ENCODE data around the gene KCTD5.

Gene KCTD5

DNA sequence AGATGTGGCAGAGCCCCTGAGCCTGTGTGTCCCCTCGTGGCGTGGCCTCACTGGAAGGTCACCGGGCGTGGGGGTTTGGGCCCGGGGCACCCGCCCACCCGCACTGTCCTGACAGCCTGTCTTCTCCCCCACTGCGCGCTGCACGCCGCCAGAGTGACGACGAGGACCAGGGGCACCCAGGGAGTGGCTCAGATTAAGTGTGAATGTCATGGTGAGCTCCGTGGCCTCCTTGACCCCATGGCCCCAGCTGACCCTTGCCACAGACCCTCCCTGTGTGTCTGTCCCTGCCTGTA lies 22.6 kb downstream of the KCTD5 start:
- no peaks in the 10 kb centered on the region for H3K79me1 ChIP-seq (ENCODE audit: low read length)
- no CpG with 5 or more reads among the region's 14 CpGs for WGBS (ENCODE audit: extremely low coverage, insufficient coverage, low lambda C conversion rate)
- no peaks in the 10 kb centered on the region for H3K27me3 ChIP-seq (ENCODE audit: insufficient read depth, low read length, poor library complexity)
- no peak overlapping the region for H3K4ac ChIP-seq (ENCODE audit: low read depth, low read length)
- no peak overlapping the region for H2BK5ac ChIP-seq (ENCODE audit: low read length)
- no peak overlapping the region for H3K27ac ChIP-seq (ENCODE audit: low read depth, low read length)
- no peak overlapping the region for H3K4me2 ChIP-seq (ENCODE audit: low read length)
- no peak overlapping the region for H3K18ac ChIP-seq (ENCODE audit: low read length)
- no peak overlapping the region for H2BK120ac ChIP-seq (ENCODE audit: low read depth, low read length)
- H3K23ac ChIP-seq (ENCODE audit: low read length) = no peak overlapping the region
- H2BK15ac ChIP-seq (replicated peaks; ENCODE audit: low read depth) = no peak overlapping the region
- no peak overlapping the region for H2AK5ac ChIP-seq (ENCODE audit: low read length)
- no peaks in the 10 kb centered on the region for H3K79me2 ChIP-seq (ENCODE audit: control insufficient read depth, insufficient read depth, low read length)
- no peak overlapping the region for H4K5ac ChIP-seq (ENCODE audit: low read length)
- DNase-seq = no peak
- no peak overlapping the region for H3K4me3 ChIP-seq (ENCODE audit: low read length)
- no peak overlapping the region for H3K9ac ChIP-seq (ENCODE audit: low read length)
- H4K8ac ChIP-seq (ENCODE audit: low read depth, low read length) = no peak overlapping the region
- H3K56ac ChIP-seq (ENCODE audit: low read length) = no peak overlapping the region
- H3K36me3 ChIP-seq (ENCODE audit: control insufficient read depth, insufficient read depth, low read length) = peaks cover 7% of the 10 kb centered on the region
- no peaks in the 10 kb centered on the region for H3K4me1 ChIP-seq (ENCODE audit: control insufficient read depth, low read depth, low read length)

DNA sequence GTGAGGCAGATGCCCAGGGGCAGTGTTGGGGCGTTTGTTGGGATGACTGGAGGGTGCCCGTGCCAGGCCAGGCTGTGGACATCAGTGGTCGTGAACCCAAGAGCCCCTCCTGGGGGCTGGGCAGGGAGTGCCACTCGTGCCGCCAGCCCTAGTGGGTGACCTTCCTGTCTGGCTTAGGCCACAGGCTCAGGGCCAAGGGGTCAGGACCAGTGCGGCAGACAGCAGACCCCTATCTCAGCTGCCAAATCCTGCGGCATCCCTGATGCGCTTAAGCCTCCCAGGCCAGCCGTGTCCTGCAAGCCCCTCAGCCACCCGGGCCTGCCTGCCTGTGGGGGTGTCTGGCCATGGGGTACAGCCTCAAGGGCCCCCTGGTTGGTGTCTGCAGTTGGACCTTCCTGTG lies 23.0 kb downstream of the KCTD5 start:
- Histone ChIP-seq H2AK5ac (ENCODE audit: low read length) (no peak overlapping the region), H4K8ac (ENCODE audit: low read depth, low read length) (no peak overlapping the region), H3K4ac (ENCODE audit: low read depth, low read length) (no peak overlapping the region), H3K4me1 (ENCODE audit: control insufficient read depth, low read depth, low read length) (no peaks in the 10 kb centered on the region), H3K56ac (ENCODE audit: low read length) (no peak overlapping the region), H3K36me3 (ENCODE audit: control insufficient read depth, insufficient read depth, low read length) (peaks cover 5% of the 10 kb centered on the region), H3K27me3 (ENCODE audit: insufficient read depth, low read length, poor library complexity) (no peaks in the 10 kb centered on the region), H3K9ac (ENCODE audit: low read length) (no peak overlapping the region), H3K27ac (ENCODE audit: low read depth, low read length) (no peak overlapping the region), H3K4me3 (ENCODE audit: low read length) (no peak overlapping the region), H3K79me2 (ENCODE audit: control insufficient read depth, insufficient read depth, low read length) (no peaks in the 10 kb centered on the region), H2BK5ac (ENCODE audit: low read length) (no peak overlapping the region), H2BK120ac (ENCODE audit: low read depth, low read length) (no peak overlapping the region), H3K23ac (ENCODE audit: low read length) (no peak overlapping the region), H3K4me2 (ENCODE audit: low read length) (no peak overlapping the region), H4K5ac (ENCODE audit: low read length) (no peak overlapping the region), H2BK15ac (replicated peaks; ENCODE audit: low read depth) (no peak overlapping the region), H3K18ac (ENCODE audit: low read length) (no peak overlapping the region), H3K79me1 (ENCODE audit: low read length) (no peaks in the 10 kb centered on the region)
- DNase-seq = no peak
- no CpG with 5 or more reads among the region's 10 CpGs for WGBS (ENCODE audit: extremely low coverage, insufficient coverage, low lambda C conversion rate)

DNA sequence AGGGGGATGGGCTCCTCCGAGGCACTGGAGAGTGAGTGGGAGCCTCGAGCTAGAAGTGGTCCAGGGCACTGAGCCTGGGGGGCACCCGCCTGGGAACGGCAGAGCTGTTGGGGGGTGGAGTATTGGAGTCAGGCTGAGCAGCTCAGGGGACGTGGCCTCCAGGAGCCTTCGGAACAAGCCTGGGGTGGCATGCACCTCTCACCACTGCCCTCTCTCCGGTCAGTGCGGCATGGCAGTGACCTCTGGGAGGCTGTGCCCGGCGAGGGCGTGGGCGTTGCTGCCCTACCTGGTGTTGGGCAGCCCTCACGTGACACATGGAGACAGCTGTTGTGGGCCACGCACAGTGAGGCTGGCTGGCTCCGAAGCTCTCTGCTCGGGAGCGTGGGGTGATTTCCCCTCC lies 23.8 kb downstream of the KCTD5 start:
- WGBS (ENCODE audit: extremely low coverage, insufficient coverage, low lambda C conversion rate) = no CpG with 5 or more reads among the region's 17 CpGs
- no peaks in the 10 kb centered on the region for H3K4me1 ChIP-seq (ENCODE audit: control insufficient read depth, low read depth, low read length)
- no peaks in the 10 kb centered on the region for H3K79me2 ChIP-seq (ENCODE audit: control insufficient read depth, insufficient read depth, low read length)
- no peaks in the 10 kb centered on the region for H3K79me1 ChIP-seq (ENCODE audit: low read length)
- H3K23ac ChIP-seq (ENCODE audit: low read length) = no peak overlapping the region
- no peaks in the 10 kb centered on the region for H3K27me3 ChIP-seq (ENCODE audit: insufficient read depth, low read length, poor library complexity)
- no peak overlapping the region for H3K4me2 ChIP-seq (ENCODE audit: low read length)
- H3K4ac ChIP-seq (ENCODE audit: low read depth, low read length) = no peak overlapping the region
- no peak overlapping the region for H2BK120ac ChIP-seq (ENCODE audit: low read depth, low read length)
- H3K56ac ChIP-seq (ENCODE audit: low read length) = no peak overlapping the region
- no peak overlapping the region for H2BK15ac ChIP-seq (replicated peaks; ENCODE audit: low read depth)
- H2BK5ac ChIP-seq (ENCODE audit: low read length) = no peak overlapping the region
- H3K4me3 ChIP-seq (ENCODE audit: low read length) = no peak overlapping the region
- H3K36me3 ChIP-seq (ENCODE audit: control insufficient read depth, insufficient read depth, low read length) = peaks cover 4% of the 10 kb centered on the region
- H4K8ac ChIP-seq (ENCODE audit: low read depth, low read length) = no peak overlapping the region
- no peak for DNase-seq
- H3K9ac ChIP-seq (ENCODE audit: low read length) = no peak overlapping the region
- no peak overlapping the region for H3K27ac ChIP-seq (ENCODE audit: low read depth, low read length)
- H4K5ac ChIP-seq (ENCODE audit: low read length) = no peak overlapping the region
- no peak overlapping the region for H2AK5ac ChIP-seq (ENCODE audit: low read length)
- no peak overlapping the region for H3K18ac ChIP-seq (ENCODE audit: low read length)

DNA sequence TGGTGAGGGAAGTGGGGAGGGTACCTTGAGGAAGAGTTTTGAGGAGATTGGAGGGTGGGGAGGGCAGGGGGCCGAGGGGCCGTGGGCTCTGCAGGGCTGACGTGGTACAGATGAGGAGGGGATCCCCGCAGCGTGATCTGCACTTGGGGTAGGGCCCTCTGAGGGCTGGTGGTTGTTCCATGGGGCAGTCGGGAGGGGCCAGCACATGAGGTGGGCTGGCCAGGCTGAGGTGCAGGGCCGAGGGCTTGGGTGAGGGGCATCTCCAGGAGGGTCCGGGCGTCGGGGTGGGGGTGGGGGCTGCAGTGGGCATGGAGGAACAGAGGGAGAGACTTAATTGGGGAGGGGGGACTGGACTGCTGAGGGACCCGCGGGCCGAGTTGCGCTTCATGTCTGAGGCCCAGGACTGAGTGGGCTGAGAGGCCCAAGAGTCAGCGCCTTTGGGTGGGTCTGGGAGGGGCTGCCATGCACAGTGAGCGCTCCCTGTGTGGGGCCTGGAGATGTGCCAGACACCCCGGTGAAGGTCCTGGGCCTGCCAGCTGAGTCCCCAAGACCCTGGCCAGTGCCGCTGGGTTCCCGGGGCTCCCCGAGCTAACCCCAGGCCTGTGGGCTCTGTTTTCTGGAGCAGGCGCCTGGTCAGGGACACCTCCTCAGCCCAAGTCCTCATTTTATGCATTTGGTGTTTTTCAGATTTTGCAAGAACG lies 24.4 kb downstream of the KCTD5 start:
- H3K4me3 ChIP-seq (ENCODE audit: low read length) = no peak overlapping the region
- H3K27me3 ChIP-seq (ENCODE audit: insufficient read depth, low read length, poor library complexity) = no peaks in the 10 kb centered on the region
- H3K36me3 ChIP-seq (ENCODE audit: control insufficient read depth, insufficient read depth, low read length) = peaks cover 4% of the 10 kb centered on the region
- no peaks in the 10 kb centered on the region for H3K79me1 ChIP-seq (ENCODE audit: low read length)
- DNase-seq = no peak
- H3K4me1 ChIP-seq (ENCODE audit: control insufficient read depth, low read depth, low read length) = no peaks in the 10 kb centered on the region
- no peak overlapping the region for H3K23ac ChIP-seq (ENCODE audit: low read length)
- H3K18ac ChIP-seq (ENCODE audit: low read length) = no peak overlapping the region
- H3K27ac ChIP-seq (ENCODE audit: low read depth, low read length) = no peak overlapping the region
- H2BK15ac ChIP-seq (replicated peaks; ENCODE audit: low read depth) = no peak overlapping the region
- H3K9ac ChIP-seq (ENCODE audit: low read length) = no peak overlapping the region
- H4K5ac ChIP-seq (ENCODE audit: low read length) = no peak overlapping the region
- no peak overlapping the region for H2BK5ac ChIP-seq (ENCODE audit: low read length)
- no peak overlapping the region for H3K4me2 ChIP-seq (ENCODE audit: low read length)
- no peaks in the 10 kb centered on the region for H3K79me2 ChIP-seq (ENCODE audit: control insufficient read depth, insufficient read depth, low read length)
- H4K8ac ChIP-seq (ENCODE audit: low read depth, low read length) = no peak overlapping the region
- no peak overlapping the region for H3K56ac ChIP-seq (ENCODE audit: low read length)
- WGBS (ENCODE audit: extremely low coverage, insufficient coverage, low lambda C conversion rate) = no CpG with 5 or more reads among the region's 22 CpGs
- H2BK120ac ChIP-seq (ENCODE audit: low read depth, low read length) = no peak overlapping the region
- H2AK5ac ChIP-seq (ENCODE audit: low read length) = no peak overlapping the region
- H3K4ac ChIP-seq (ENCODE audit: low read depth, low read length) = no peak overlapping the region

DNA sequence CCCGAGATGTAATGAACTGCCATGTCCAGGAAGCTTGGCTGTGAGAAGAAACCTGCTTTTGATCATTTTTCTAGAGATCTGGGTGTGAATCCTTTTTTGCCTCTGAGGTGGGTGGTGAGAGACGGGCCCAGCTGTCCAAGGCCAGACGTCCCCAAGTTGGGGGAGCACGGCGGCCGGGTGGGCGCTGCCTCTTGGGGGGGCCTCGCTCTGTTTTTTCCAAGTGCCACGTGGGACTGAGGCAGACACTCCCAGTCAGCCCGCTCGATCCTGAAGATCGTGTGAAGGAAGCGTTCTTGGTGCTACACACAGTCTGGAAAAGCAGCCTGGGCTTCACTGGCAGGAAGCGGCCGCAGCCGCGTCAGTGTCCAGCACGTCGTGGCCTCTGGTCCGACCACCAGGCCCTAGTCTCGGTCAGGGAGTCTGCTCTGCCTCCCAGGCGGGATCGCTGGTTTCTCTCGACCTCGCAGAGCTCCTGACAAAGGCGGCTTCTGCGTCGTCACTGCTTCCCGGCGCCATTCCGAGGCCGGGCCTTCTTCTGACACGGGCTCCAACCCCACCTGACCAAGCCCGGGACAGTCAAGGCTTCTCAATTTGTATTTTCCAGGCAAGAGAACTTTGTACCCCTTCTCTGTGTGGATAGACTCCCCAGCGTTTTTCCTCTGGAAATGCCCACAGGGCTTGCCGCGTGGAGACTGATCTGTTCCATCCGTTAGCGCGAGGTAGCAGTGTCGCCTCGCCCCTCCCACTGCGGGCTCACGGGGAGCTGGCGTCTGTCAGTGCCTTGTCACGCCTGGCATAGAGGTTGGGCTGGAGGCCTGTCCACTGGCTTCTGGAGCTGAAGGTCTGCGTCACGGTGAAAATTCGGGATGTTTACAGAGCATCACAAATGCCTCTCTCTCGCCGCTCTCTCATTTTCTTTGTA lies 25.3 kb downstream of the KCTD5 start:
- H3K4me1 ChIP-seq (ENCODE audit: control insufficient read depth, low read depth, low read length) = no peaks in the 10 kb centered on the region
- no peak overlapping the region for H3K4me2 ChIP-seq (ENCODE audit: low read length)
- no peak overlapping the region for H3K4me3 ChIP-seq (ENCODE audit: low read length)
- no peak overlapping the region for H4K8ac ChIP-seq (ENCODE audit: low read depth, low read length)
- no peaks in the 10 kb centered on the region for H3K27me3 ChIP-seq (ENCODE audit: insufficient read depth, low read length, poor library complexity)
- no peaks in the 10 kb centered on the region for H3K79me2 ChIP-seq (ENCODE audit: control insufficient read depth, insufficient read depth, low read length)
- no peak overlapping the region for H2BK15ac ChIP-seq (replicated peaks; ENCODE audit: low read depth)
- H3K9ac ChIP-seq (ENCODE audit: low read length) = no peak overlapping the region
- no peak overlapping the region for H2BK120ac ChIP-seq (ENCODE audit: low read depth, low read length)
- no peak overlapping the region for H3K18ac ChIP-seq (ENCODE audit: low read length)
- H3K36me3 ChIP-seq (ENCODE audit: control insufficient read depth, insufficient read depth, low read length) = peaks cover 2% of the 10 kb centered on the region
- no peak overlapping the region for H2BK5ac ChIP-seq (ENCODE audit: low read length)
- H3K79me1 ChIP-seq (ENCODE audit: low read length) = no peaks in the 10 kb centered on the region
- H3K56ac ChIP-seq (ENCODE audit: low read length) = no peak overlapping the region
- no peak overlapping the region for H2AK5ac ChIP-seq (ENCODE audit: low read length)
- WGBS (ENCODE audit: extremely low coverage, insufficient coverage, low lambda C conversion rate) = no CpG with 5 or more reads among the region's 51 CpGs
- H3K27ac ChIP-seq (ENCODE audit: low read depth, low read length) = no peak overlapping the region
- H3K4ac ChIP-seq (ENCODE audit: low read depth, low read length) = no peak overlapping the region
- DNase-seq = no peak
- H4K5ac ChIP-seq (ENCODE audit: low read length) = no peak overlapping the region
- H3K23ac ChIP-seq (ENCODE audit: low read length) = no peak overlapping the region
